GM12878 (cell line): ENCODE results near the gene GPR141. TPM values are rescaled to one million over a fixed set of nuclear protein-coding genes. Genes with fewer than 3 reads are reported as not detected.

Experiments
- ATAC-seq: fragments of 200-7000 bp; cut with Tn5 transposase; 3 replicates; pipeline ENCODE4 v1.9.1; 2020; ENCODE audit warnings: mild to moderate bottlenecking, moderate library complexity
- BruUV-seq: library from RNA; stranded (reverse); fragments of 400-500 nt; replicated peaks from 2 replicates; lab custom pipeline; 2021; lab: Mats Ljungman, UMichigan
- CTCF ChIA-PET: fragments of 300-600 bp; sonication (Branson Sonifier 250); formaldehyde crosslinking; extraction: SDS; loops from one replicate; lab custom pipeline; 2021; ENCODE audit warnings: inconsistent platforms; lab: Yijun Ruan, JAX
- POLR2A ChIA-PET: fragments of 350-600 bp; formaldehyde crosslinking; extraction: SDS; loops from one replicate; lab custom pipeline; 2021; ENCODE audit warnings: inconsistent platforms; lab: Charles Lee
- RAD21 ChIA-PET: fragments of 300-600 bp; sonication (Branson Sonifier 250); formaldehyde crosslinking; loops from one replicate; lab custom pipeline; 2023; ENCODE audit warnings: antibody characterized with exemption; ENCODE audit not compliant: unreplicated experiment; lab: Charles Lee
- SMC1A ChIA-PET: fragments of 300-600 bp; sonication (Branson Sonifier 250); formaldehyde crosslinking; loops from one replicate; lab custom pipeline; 2023; ENCODE audit not compliant: unreplicated experiment, uncharacterized antibody; lab: Charles Lee
- DNase-seq: peaks from one replicate; pipeline ENCODE4 v3.0.0-alpha.2; 2011; ENCODE audit warnings: low read depth, low spot score
- FAIRE-seq: peaks from 3 replicates; lab custom pipeline; 2011; peaks lifted over from hg19 to GRCh38; lab: Jason Lieb, UNC
- H2AFZ ChIP-seq: 2 replicates; pipeline ENCODE4 v1.6.0; 2011; ENCODE audit warnings: low read depth, low read length, control low read depth; ENCODE audit not compliant: control insufficient read depth
- H3K27ac ChIP-seq: 2 replicates; pipeline ENCODE4 v1.5.1; 2011; ENCODE audit warnings: control low read depth; ENCODE audit not compliant: control insufficient read depth, insufficient read depth
- H3K27me3 ChIP-seq, 2 experiments: replicated peaks in 1 of 2; 2 replicates each; pipeline versions ENCODE4 v1.6.0 to v1.6.1; 2011; ENCODE audit warnings: low read length in 1 of 2; ENCODE audit not compliant: control insufficient read depth in 2 of 2, insufficient read depth in 2 of 2
- H3K36me3 ChIP-seq, 2 experiments: 2 replicates each; pipeline ENCODE4 v1.5.1; 2011; ENCODE audit warnings: low read length in 1 of 2; ENCODE audit not compliant: control insufficient read depth in 2 of 2, insufficient read depth in 2 of 2
- H3K4me1 ChIP-seq: 2 replicates; pipeline ENCODE4 v1.6.1; 2011; ENCODE audit warnings: mild to moderate bottlenecking, low read length, moderate library complexity, mixed read lengths; ENCODE audit not compliant: control insufficient read depth, insufficient read depth
- H3K4me2 ChIP-seq: 2 replicates; pipeline ENCODE4 v1.6.0; 2011; ENCODE audit warnings: control low read depth; ENCODE audit not compliant: control insufficient read depth, insufficient read depth
- H3K4me3 ChIP-seq: fragments of 200-600 bp; sonication (generic); 2 replicates; pipeline ENCODE4 v1.5.1; 2016
- H3K79me2 ChIP-seq: 2 replicates; pipeline ENCODE4 v1.6.0; 2011; ENCODE audit warnings: low read length; ENCODE audit not compliant: control insufficient read depth, insufficient read depth
- H3K9ac ChIP-seq: 2 replicates; pipeline ENCODE4 v1.8.0; 2011; ENCODE audit warnings: low read length, control low read depth, mixed read lengths; ENCODE audit not compliant: control insufficient read depth, insufficient read depth
- H3K9me3 ChIP-seq: replicated peaks from 3 replicates; pipeline ENCODE4 v1.5.1; 2011; ENCODE audit warnings: mild to moderate bottlenecking, low read length; ENCODE audit not compliant: control insufficient read depth, insufficient read depth
- H4K20me1 ChIP-seq: 2 replicates; pipeline ENCODE4 v1.6.0; 2011; ENCODE audit not compliant: control insufficient read depth, insufficient read depth
- ATF2 ChIP-seq: IDR thresholded peaks from 2 replicates; pipeline ENCODE4 v1.6.1; 2012; ENCODE audit warnings: low read length, inconsistent platforms
- HCFC1 ChIP-seq: fragments of 150-350 bp; IDR thresholded peaks from 2 replicates; pipeline ENCODE4 v1.6.1; 2014; ENCODE audit warnings: low read length
- HDGF ChIP-seq: fragments of 450-650 bp; IDR thresholded peaks from 2 replicates; pipeline ENCODE4 v1.6.1; 2016; ENCODE audit warnings: antibody characterized with exemption
- IKZF2 ChIP-seq, 2 experiments: fragments of 450-650 bp; IDR thresholded peaks; 2 replicates each; pipeline ENCODE4 v1.6.1; 2017; ENCODE audit warnings: mild to moderate bottlenecking in 2 of 2, moderate library complexity in 2 of 2
- MTA2 ChIP-seq: fragments of 450-650 bp; IDR thresholded peaks from 2 replicates; pipeline ENCODE4 v1.6.1; 2016; ENCODE audit warnings: low read depth, mild to moderate bottlenecking, moderate library complexity
- RAD21 ChIP-seq: IDR thresholded peaks from 2 replicates; pipeline ENCODE4 v1.6.1; 2011; ENCODE audit warnings: mild to moderate bottlenecking, low read depth, low read length, moderate library complexity; ENCODE audit not compliant: insufficient read depth
- TBL1XR1 ChIP-seq: IDR thresholded peaks from 2 replicates; pipeline ENCODE4 v1.6.1; 2012; ENCODE audit warnings: low read depth, low read length, improper control_type of control experiment
- YY1 ChIP-seq: IDR thresholded peaks from 2 replicates; pipeline ENCODE4 v1.6.1; 2011; ENCODE audit warnings: low read depth, mild to moderate bottlenecking, low read length
- ZNF24 ChIP-seq: fragments of 450-650 bp; IDR thresholded peaks from 2 replicates; pipeline ENCODE4 v1.6.1; 2017; ENCODE audit warnings: antibody characterized with exemption, mild to moderate bottlenecking
- in situ Hi-C: fragments of 300-500 bp; cut with MboI; formaldehyde crosslinking; loops from 9 replicates; pipeline ENCODE4 v1.14.3; 2018; ENCODE audit warnings: mixed read lengths
- intact Hi-C: fragments of 100-400 bp; cut with micrococcal nuclease; formaldehyde crosslinking; loops from one replicate; pipeline ENCODE4 v1.14.2; 2022; ENCODE audit not compliant: unreplicated experiment
- polyA plus RNA-seq, 11 experiments: library from polyadenylated mRNA; depleted of rRNA in 4 of 11; unstranded in 6 of 11; stranded (reverse) in 5 of 11; fragments of >200 nt; fragmentation: Nextera tagmentation in 4 of 11; fragmentation: Illumina TruSeq in 1 of 11; extraction: Ambion mirVana in 4 of 11; extraction: Trizol in 1 of 11; gene quantifications; 1 replicate in 1 of 11; 2 replicates in 10 of 11; pipeline versions ENCODE4 v1.2.1 to v1.2.3, GENCODE V29; 2011 to 2016; ENCODE audit warnings: inconsistent platforms in 2 of 11, missing spikeins in 2 of 11, low read depth in 1 of 11
- total RNA-seq, 4 experiments: library from RNA; depleted of rRNA in 3 of 4; stranded (reverse); fragments of >200 nt in 3 of 4; fragmentation: Illumina TruSeq in 1 of 4; extraction: Trizol in 1 of 4; gene quantifications; 2 replicates each; pipeline versions ENCODE4 v1.2.1 to v1.2.3, GENCODE V29; 2013 to 2021
- TF ChIP-seq, protein P1 (sequence below): IDR thresholded peaks from 2 replicates; pipeline ENCODE4 v1.6.1; 2012; ENCODE audit warnings: low read depth, low read length, improper control_type of control experiment

Gene GPR141
- total and polyA plus RNA-seq, 10 of the 15 experiments (the other 5 are each of a cell fraction or from before 2014, with no cell fraction given), result 0.56 to 3.9 (median 1.2) TPM

DNA sequence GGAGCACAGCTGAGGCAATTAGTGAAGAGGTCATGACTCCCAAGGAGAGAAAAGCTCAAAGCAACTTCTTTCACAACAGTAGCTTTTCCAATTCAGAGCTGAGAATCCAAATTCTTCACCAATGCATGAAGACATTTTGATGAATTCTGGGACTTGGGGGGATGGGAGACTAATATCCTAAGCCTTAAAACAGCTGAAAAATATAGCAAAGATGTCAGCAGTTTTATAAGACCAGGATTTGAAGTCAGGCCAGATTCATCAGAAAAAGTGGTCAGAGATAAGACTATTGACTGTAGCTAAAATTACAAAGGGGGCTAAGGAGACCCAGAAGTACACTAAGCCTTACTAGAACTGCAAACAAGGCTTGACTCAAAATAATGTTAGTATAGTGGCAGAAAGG, 51.6 kb downstream of the GPR141 start:
- in situ Hi-C loops (no loop called here), intact Hi-C loops (loop anchor here (10.0 kb wide), 1 partner anchor 380 kb away; no protein-coding TSS in a partner anchor)
- no peaks in the 10 kb centered on the region for H3K36me3 ChIP-seq
- ATAC-seq (no peak), DNase-seq (no peak), FAIRE-seq (no peak)
- SMC1A ChIA-PET, result interaction anchor here (0.7 to 2.1 kb wide), 16 partner anchors 10 to 177 kb away, joined by 3 to 11 read pairs (median 3); partner anchors contain the start of gene GPR141
- no peaks in the 10 kb centered on the region for H4K20me1 ChIP-seq
- POLR2A ChIA-PET, result interaction anchor here (1.0 kb wide), 2 partner anchors 18 to 81 kb away, joined by 5 read pairs; no protein-coding TSS in a partner anchor
- no peaks in the 10 kb centered on the region for H3K4me1 ChIP-seq
- CTCF ChIA-PET, result interaction anchor here (0.6 to 3.8 kb wide), 13 partner anchors 9 to 239 kb away, joined by 3 to 87 read pairs (median 4); no protein-coding TSS in a partner anchor
- no TSS peak for BruUV-seq
- no peak overlapping the region for H2AFZ ChIP-seq
- RAD21 ChIA-PET, result interaction anchor here (0.7 to 1.5 kb wide), 6 partner anchors 9 to 109 kb away, joined by 3 to 5 read pairs (median 4); no protein-coding TSS in a partner anchor
- H3K27ac ChIP-seq, result no peak overlapping the region
- H3K4me3 ChIP-seq, result no peak overlapping the region
- TF ChIP-seq TBL1XR1 (no peak), HDGF (no peak), RAD21 (no peak), ATF2 (no peak), ZNF24 (no peak), HCFC1 (no peak), YY1 (no peak), IKZF2 (IDR thresholded peaks at IDR 0.05) (no peak), MTA2 (no peak)
- TF ChIP-seq, protein P1, sequence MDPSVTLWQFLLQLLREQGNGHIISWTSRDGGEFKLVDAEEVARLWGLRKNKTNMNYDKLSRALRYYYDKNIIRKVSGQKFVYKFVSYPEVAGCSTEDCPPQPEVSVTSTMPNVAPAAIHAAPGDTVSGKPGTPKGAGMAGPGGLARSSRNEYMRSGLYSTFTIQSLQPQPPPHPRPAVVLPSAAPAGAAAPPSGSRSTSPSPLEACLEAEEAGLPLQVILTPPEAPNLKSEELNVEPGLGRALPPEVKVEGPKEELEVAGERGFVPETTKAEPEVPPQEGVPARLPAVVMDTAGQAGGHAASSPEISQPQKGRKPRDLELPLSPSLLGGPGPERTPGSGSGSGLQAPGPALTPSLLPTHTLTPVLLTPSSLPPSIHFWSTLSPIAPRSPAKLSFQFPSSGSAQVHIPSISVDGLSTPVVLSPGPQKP, result no peak
- H3K9ac ChIP-seq, result no peak overlapping the region
- no peaks in the 10 kb centered on the region for H3K79me2 ChIP-seq
- no peaks in the 10 kb centered on the region for H3K9me3 ChIP-seq
- no peaks in the 10 kb centered on the region for H3K27me3 ChIP-seq
- no peak overlapping the region for H3K4me2 ChIP-seq
